ENCODE results near the gene CGB7. TPM values are rescaled to one million over a fixed set of nuclear protein-coding genes. Genes with fewer than 3 reads are reported as not detected.

CGB7 gene
- total and polyA plus RNA-seq, 9 of the 15 experiments (the other 6 are each of a cell fraction or from before 2014, with no cell fraction given) = not detected

- TF ChIP-seq CEBPZ (IDR thresholded peaks at IDR 0.05; ENCODE audit: borderline replicate concordance, low read depth, low read length) (no peak), GATAD2A (IDR thresholded peaks at IDR 0.05) (no peak), CHD1 (IDR thresholded peaks at IDR 0.05; ENCODE audit: low read length) (no peak), SIN3A (IDR thresholded peaks at IDR 0.05; ENCODE audit: borderline replicate concordance in 2 of 2, control insufficient read depth in 1 of 2, low read depth in 2 of 2, low read length in 2 of 2) (no peak), TRIM24 (IDR thresholded peaks at IDR 0.05) (no peak), ZNF655 (CRISPR knock-in tag; IDR thresholded peaks at IDR 0.05) (no peak), EP400 (IDR thresholded peaks at IDR 0.05) (no peak), CREB3 (tag; conservative IDR thresholded peaks at IDR 0.05; ENCODE audit: low read depth) (no peak), HDAC2 (IDR thresholded peaks at IDR 0.05) (no peak), RAD51 (IDR thresholded peaks at IDR 0.05; ENCODE audit: borderline replicate concordance, low read depth) (no peak), ZNF507 (tag; conservative IDR thresholded peaks at IDR 0.05) (no peak), CBX3 (IDR thresholded peaks at IDR 0.05; ENCODE audit: borderline replicate concordance in 1 of 2, low read length in 2 of 2) (no peak), KAT7 (CRISPR knock-in tag; IDR thresholded peaks at IDR 0.05; ENCODE audit: borderline replicate concordance) (no peak), ZNF3 (CRISPR knock-in tag; IDR thresholded peaks at IDR 0.05) (no peak), TEAD4 (IDR thresholded peaks at IDR 0.05; ENCODE audit: low read length) (no peak), TEAD4 (CRISPR knock-in tag; IDR thresholded peaks at IDR 0.05; ENCODE audit: borderline replicate concordance) (no peak), NEUROD1 (IDR thresholded peaks at IDR 0.05; ENCODE audit: borderline replicate concordance, low read depth, low read length, partially characterized antibody) (no peak), NFATC3 (IDR thresholded peaks at IDR 0.05) (no peak), SMAD4 (CRISPR knock-in tag; conservative IDR thresholded peaks at IDR 0.05) (no peak), MAFK (IDR thresholded peaks at IDR 0.05; ENCODE audit: low read length) (no peak)
- TF ChIP-seq, protein P1, sequence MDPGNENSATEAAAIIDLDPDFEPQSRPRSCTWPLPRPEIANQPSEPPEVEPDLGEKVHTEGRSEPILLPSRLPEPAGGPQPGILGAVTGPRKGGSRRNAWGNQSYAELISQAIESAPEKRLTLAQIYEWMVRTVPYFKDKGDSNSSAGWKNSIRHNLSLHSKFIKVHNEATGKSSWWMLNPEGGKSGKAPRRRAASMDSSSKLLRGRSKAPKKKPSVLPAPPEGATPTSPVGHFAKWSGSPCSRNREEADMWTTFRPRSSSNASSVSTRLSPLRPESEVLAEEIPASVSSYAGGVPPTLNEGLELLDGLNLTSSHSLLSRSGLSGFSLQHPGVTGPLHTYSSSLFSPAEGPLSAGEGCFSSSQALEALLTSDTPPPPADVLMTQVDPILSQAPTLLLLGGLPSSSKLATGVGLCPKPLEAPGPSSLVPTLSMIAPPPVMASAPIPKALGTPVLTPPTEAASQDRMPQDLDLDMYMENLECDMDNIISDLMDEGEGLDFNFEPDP (CRISPR knock-in tag; IDR thresholded peaks at IDR 0.05) = no peak
- TF ChIP-seq, protein P2, sequence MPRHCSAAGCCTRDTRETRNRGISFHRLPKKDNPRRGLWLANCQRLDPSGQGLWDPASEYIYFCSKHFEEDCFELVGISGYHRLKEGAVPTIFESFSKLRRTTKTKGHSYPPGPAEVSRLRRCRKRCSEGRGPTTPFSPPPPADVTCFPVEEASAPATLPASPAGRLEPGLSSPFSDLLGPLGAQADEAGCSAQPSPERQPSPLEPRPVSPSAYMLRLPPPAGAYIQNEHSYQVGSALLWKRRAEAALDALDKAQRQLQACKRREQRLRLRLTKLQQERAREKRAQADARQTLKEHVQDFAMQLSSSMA (CRISPR knock-in tag; IDR thresholded peaks at IDR 0.05) = no peak
These were observed 39.7 kb downstream of the CGB7 start (continued) for GRCh38 chr19:49017666-49018351.
